Endothelial cell of umbilical vein (primary cell): ENCODE data around the gene VIM. TPM values are rescaled to one million over a fixed set of nuclear protein-coding genes. Genes with fewer than 3 reads are reported as not detected.

ENCODE experiments used
- BruUV-seq: library from RNA; stranded (reverse); fragments of 400-500 nt; replicated peaks from 2 replicates; lab custom pipeline; 2021; lab: Mats Ljungman, UMichigan
- CTCF ChIA-PET: fragments of 300-600, 350-600 bp; sonication (Branson Sonifier 250); formaldehyde crosslinking; loops from one replicate; lab custom pipeline; 2021; ENCODE audit warnings: antibody characterized with exemption, inconsistent platforms; lab: Charles Lee
- POLR2A ChIA-PET: fragments of 300-600, 350-600 bp; sonication (Branson Sonifier 250); formaldehyde crosslinking; loops from one replicate; lab custom pipeline; 2021; ENCODE audit warnings: antibody characterized with exemption, inconsistent platforms; lab: Charles Lee
- DNase-seq: peaks from one replicate; pipeline ENCODE4 v3.0.0-alpha.2; 2011; ENCODE audit warnings: low read depth, low spot score
- FAIRE-seq: peaks from 2 replicates; lab custom pipeline; 2011; peaks lifted over from hg19 to GRCh38; lab: Jason Lieb, UNC
- H2AFZ ChIP-seq: 2 replicates; pipeline ENCODE4 v1.6.0; 2012; ENCODE audit warnings: low read depth, low read length, control low read depth, inconsistent platforms
- H3K27ac ChIP-seq: 2 replicates; pipeline ENCODE4 v1.5.1; 2011; ENCODE audit warnings: low read depth, mild to moderate bottlenecking, control low read depth, low read length, moderate library complexity; ENCODE audit not compliant: insufficient read depth
- H3K27me3 ChIP-seq, 2 experiments: 2 replicates each; pipeline versions ENCODE4 v1.6.0 to v1.6.1; 2011; ENCODE audit warnings: low read length in 2 of 2, mixed read lengths in 1 of 2; ENCODE audit not compliant: control insufficient read depth in 2 of 2, insufficient read depth in 2 of 2
- H3K36me3 ChIP-seq, 2 experiments: 2 replicates in 1 of 2; 3 replicates in 1 of 2; pipeline ENCODE4 v1.5.1; 2011; ENCODE audit warnings: low read length in 2 of 2, mild to moderate bottlenecking in 1 of 2, moderate library complexity in 1 of 2; ENCODE audit not compliant: control insufficient read depth in 2 of 2, insufficient read depth in 2 of 2; ENCODE audit errors: extremely low read depth in 1 of 2
- H3K4me1 ChIP-seq: 3 replicates; pipeline ENCODE4 v1.5.1; 2011; ENCODE audit warnings: mild to moderate bottlenecking, low read length; ENCODE audit not compliant: control insufficient read depth, insufficient read depth; ENCODE audit errors: extremely low read depth
- H3K4me2 ChIP-seq: 2 replicates; pipeline ENCODE4 v1.6.1; 2011; ENCODE audit warnings: low read length, control low read depth, mixed read lengths; ENCODE audit not compliant: insufficient read depth
- H3K4me3 ChIP-seq, 3 experiments: fragments of 200-600 bp in 1 of 3; sonication (generic), shearing (Covaris generic) in 1 of 3; replicated peaks in 1 of 3; 2 replicates each; pipeline ENCODE4 v1.5.1; 2011 to 2016; ENCODE audit warnings: control low read depth in 3 of 3, low read length in 3 of 3, mild to moderate bottlenecking in 2 of 3, inconsistent platforms in 1 of 3, low read depth in 1 of 3, moderate library complexity in 1 of 3; ENCODE audit not compliant: insufficient read depth in 1 of 3
- H3K79me2 ChIP-seq: 2 replicates; pipeline ENCODE4 v1.6.0; 2012; ENCODE audit warnings: low read length, inconsistent platforms; ENCODE audit not compliant: control insufficient read depth, insufficient read depth
- H3K9ac ChIP-seq: replicated peaks from 2 replicates; pipeline ENCODE3; 2011; ENCODE audit warnings: low read length, control low read depth; ENCODE audit not compliant: insufficient read depth; ENCODE audit errors: extremely low read depth
- H3K9me1 ChIP-seq: replicated peaks from 3 replicates; pipeline ENCODE4 v1.6.0; 2011; ENCODE audit warnings: mild to moderate bottlenecking, low read length; ENCODE audit not compliant: control insufficient read depth, insufficient read depth; ENCODE audit errors: extremely low read depth
- H3K9me3 ChIP-seq: replicated peaks from 2 replicates; pipeline ENCODE4 v1.5.1; 2012; ENCODE audit warnings: low read length, inconsistent platforms; ENCODE audit not compliant: control insufficient read depth, insufficient read depth
- H4K20me1 ChIP-seq: replicated peaks from 2 replicates; pipeline ENCODE3; 2011; ENCODE audit warnings: mild to moderate bottlenecking, low read length; ENCODE audit not compliant: control insufficient read depth, insufficient read depth; ENCODE audit errors: extremely low read depth
- EZH2 ChIP-seq: IDR thresholded peaks from 2 replicates; pipeline ENCODE4 v1.6.1; 2012; ENCODE audit warnings: borderline replicate concordance, low read depth, mild to moderate bottlenecking, moderate library complexity, low read length, inconsistent platforms; ENCODE audit not compliant: severe bottlenecking
- FOS ChIP-seq: IDR thresholded peaks from 2 replicates; pipeline ENCODE4 v1.6.1; 2011; ENCODE audit warnings: mild to moderate bottlenecking, low read length, moderate library complexity, borderline replicate concordance; ENCODE audit not compliant: insufficient read depth
- GATA2 ChIP-seq: IDR thresholded peaks from 2 replicates; pipeline ENCODE4 v1.7.0; 2011; ENCODE audit warnings: low read depth, mild to moderate bottlenecking, moderate library complexity, mixed read lengths, low read length; ENCODE audit not compliant: insufficient read length, insufficient read depth
- JUN ChIP-seq: IDR thresholded peaks from 2 replicates; pipeline ENCODE4 v1.6.1; 2011; ENCODE audit warnings: borderline replicate concordance, low read depth; ENCODE audit not compliant: insufficient read length, insufficient read depth
- MYC ChIP-seq: IDR thresholded peaks from one replicate; pipeline ENCODE4 v1.6.1; 2011; ENCODE audit warnings: mild to moderate bottlenecking, low read depth, low read length
- POLR2A ChIP-seq: IDR thresholded peaks from 2 replicates; pipeline ENCODE4 v1.6.1; 2012; ENCODE audit warnings: low read depth, mild to moderate bottlenecking, control low read depth, low read length
- POLR2AphosphoS5 ChIP-seq: IDR thresholded peaks from 2 replicates; pipeline ENCODE4 v1.6.1; 2012; ENCODE audit warnings: low read depth, mild to moderate bottlenecking, control low read depth, low read length, moderate library complexity; ENCODE audit not compliant: insufficient read depth
- dilution Hi-C: fragments of 300-500 bp; cut with MboI; formaldehyde crosslinking; loops from one replicate; pipeline ENCODE4 v1.15.0; 2019; ENCODE audit warnings: low sequenced_read_pairs; ENCODE audit not compliant: extremely low pct_ligation_motif_present
- intact Hi-C: fragments of 100-400 bp; cut with micrococcal nuclease; formaldehyde crosslinking; loops from one replicate; pipeline ENCODE4 v1.10.0; 2022
- polyA plus RNA-seq, 4 experiments: library from polyadenylated mRNA; depleted of rRNA in 3 of 4; stranded (reverse) in 3 of 4; unstranded in 1 of 4; fragments of >200 nt; gene quantifications; 2 replicates each; pipeline versions ENCODE4 v1.2.1 to v1.2.3, GENCODE V29; 2011 to 2012; ENCODE audit warnings: missing spikeins in 1 of 4
- total RNA-seq: library from RNA; stranded (reverse); gene quantifications from 2 replicates; pipeline ENCODE4 v1.2.3, GENCODE V29; 2021
- TF ChIP-seq, protein P1 (sequence below), 2 donors: IDR thresholded peaks; 1 replicate in 1 of 2; 2 replicates in 1 of 2; pipeline ENCODE4 v1.5.1; 2011; ENCODE audit warnings: low read length in 2 of 2, mild to moderate bottlenecking in 2 of 2, moderate library complexity in 2 of 2, control low read depth in 1 of 2, inconsistent platforms in 1 of 2, low read depth in 1 of 2; ENCODE audit not compliant: insufficient read depth in 1 of 2; ENCODE audit errors: extremely low read depth in 1 of 2
- TF ChIP-seq, protein P2 (sequence below): IDR thresholded peaks from 2 replicates; pipeline ENCODE4 v1.6.1; 2011; ENCODE audit not compliant: insufficient read depth, insufficient read length

The VIM gene
- total and polyA plus RNA-seq, 2 donors (not counting 3 experiments of a cell fraction or from before 2014, with no cell fraction given), result 5,699 to 5,781 TPM

DNA sequence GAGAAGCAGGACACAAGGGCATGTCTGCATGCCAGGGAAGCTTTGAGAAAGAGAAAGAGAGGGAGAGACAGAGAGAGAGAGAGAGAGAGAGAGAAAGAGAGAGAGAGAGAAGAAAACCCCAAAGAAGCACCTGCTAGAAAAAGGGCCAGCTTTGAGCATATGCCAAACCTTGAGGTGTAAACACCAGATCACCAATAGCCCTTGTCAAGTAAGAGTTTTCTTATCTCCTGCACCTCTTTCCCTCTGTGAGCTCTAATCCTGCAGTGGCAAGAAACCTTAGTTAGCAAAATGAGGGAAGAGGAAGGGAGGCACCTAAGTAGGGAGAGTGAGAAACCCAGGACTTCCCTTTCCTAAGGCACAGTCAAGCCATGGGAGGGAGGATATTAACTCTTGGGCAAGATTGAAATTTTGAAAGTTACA is 15.2 kb upstream of the VIM start:
- BruUV-seq, result no TSS peak
- Histone ChIP-seq H3K4me1 (peaks cover 35% of the 10 kb centered on the region), H3K9me3 (no peaks in the 10 kb centered on the region), H4K20me1 (no peaks in the 10 kb centered on the region), H3K36me3 (no peaks in the 10 kb centered on the region), H3K79me2 (no peaks in the 10 kb centered on the region), H3K9ac (no peak overlapping the region), H3K4me2 (no peak overlapping the region), H3K9me1 (no peaks in the 10 kb centered on the region), H3K4me3 (no peak overlapping the region), H3K27me3 (no peaks in the 10 kb centered on the region), H3K27ac (no peak overlapping the region), H2AFZ (no peak overlapping the region)
- ChIA-PET CTCF (interaction anchor here (1.0 to 2.3 kb wide), 2 partner anchors 15 to 18 kb away, joined by 3 to 10 read pairs; partner anchors contain the start of gene VIM), POLR2A (interaction anchor here (1.5 kb wide), 1 partner anchor 17 kb away, joined by 6 read pairs; no protein-coding TSS in a partner anchor)
- TF ChIP-seq EZH2 (no peak), MYC (no peak), POLR2AphosphoS5 (no peak), FOS (no peak), POLR2A (no peak), JUN (no peak), GATA2 (no peak)
- TF ChIP-seq, protein P1, sequence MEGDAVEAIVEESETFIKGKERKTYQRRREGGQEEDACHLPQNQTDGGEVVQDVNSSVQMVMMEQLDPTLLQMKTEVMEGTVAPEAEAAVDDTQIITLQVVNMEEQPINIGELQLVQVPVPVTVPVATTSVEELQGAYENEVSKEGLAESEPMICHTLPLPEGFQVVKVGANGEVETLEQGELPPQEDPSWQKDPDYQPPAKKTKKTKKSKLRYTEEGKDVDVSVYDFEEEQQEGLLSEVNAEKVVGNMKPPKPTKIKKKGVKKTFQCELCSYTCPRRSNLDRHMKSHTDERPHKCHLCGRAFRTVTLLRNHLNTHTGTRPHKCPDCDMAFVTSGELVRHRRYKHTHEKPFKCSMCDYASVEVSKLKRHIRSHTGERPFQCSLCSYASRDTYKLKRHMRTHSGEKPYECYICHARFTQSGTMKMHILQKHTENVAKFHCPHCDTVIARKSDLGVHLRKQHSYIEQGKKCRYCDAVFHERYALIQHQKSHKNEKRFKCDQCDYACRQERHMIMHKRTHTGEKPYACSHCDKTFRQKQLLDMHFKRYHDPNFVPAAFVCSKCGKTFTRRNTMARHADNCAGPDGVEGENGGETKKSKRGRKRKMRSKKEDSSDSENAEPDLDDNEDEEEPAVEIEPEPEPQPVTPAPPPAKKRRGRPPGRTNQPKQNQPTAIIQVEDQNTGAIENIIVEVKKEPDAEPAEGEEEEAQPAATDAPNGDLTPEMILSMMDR (IDR thresholded peaks at IDR 0.05; ENCODE audit: extremely low read depth in 1 of 2, insufficient read depth in 1 of 2, low read depth in 1 of 2, low read length in 2 of 2), result no peak
- TF ChIP-seq, protein P2, sequence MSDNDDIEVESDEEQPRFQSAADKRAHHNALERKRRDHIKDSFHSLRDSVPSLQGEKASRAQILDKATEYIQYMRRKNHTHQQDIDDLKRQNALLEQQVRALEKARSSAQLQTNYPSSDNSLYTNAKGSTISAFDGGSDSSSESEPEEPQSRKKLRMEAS, result no peak
- intact Hi-C loops, result no loop called here
- dilution Hi-C loops, result no loop called here
- no peak for DNase-seq
- FAIRE-seq, result no peak
